NT2/D1 (cell line): ENCODE data around the gene BICRA.

Experiments
- DNase-seq: peaks from one replicate; pipeline ENCODE4 v3.0.0-alpha.2; 2011; ENCODE audit warnings: low read depth, low spot score
- H3K27me3 ChIP-seq: 2 replicates; pipeline ENCODE4 v1.6.0; 2011; ENCODE audit warnings: mild to moderate bottlenecking; ENCODE audit not compliant: insufficient read length, insufficient read depth
- H3K36me3 ChIP-seq: 2 replicates; pipeline ENCODE4 v1.6.1; 2011; ENCODE audit warnings: mild to moderate bottlenecking, low read length, mixed read lengths; ENCODE audit not compliant: insufficient read depth, insufficient read length
- H3K4me1 ChIP-seq: 2 replicates; pipeline ENCODE4 v1.5.1; 2011; ENCODE audit not compliant: insufficient read depth, insufficient read length
- H3K4me3 ChIP-seq: 2 replicates; pipeline ENCODE4 v1.5.1; 2011; ENCODE audit warnings: low read depth; ENCODE audit not compliant: insufficient read length
- H3K9ac ChIP-seq: 2 replicates; pipeline ENCODE4 v1.6.0; 2011; ENCODE audit warnings: low read depth; ENCODE audit not compliant: insufficient read length
- H3K9me3 ChIP-seq: 2 replicates; pipeline ENCODE4 v1.5.1; 2011; ENCODE audit warnings: mild to moderate bottlenecking, low read length; ENCODE audit not compliant: insufficient read depth
- SUZ12 ChIP-seq: IDR thresholded peaks from 2 replicates; pipeline ENCODE4 v1.6.1; 2011; ENCODE audit not compliant: insufficient read length, insufficient read depth; ENCODE audit errors: extremely low read depth
- YY1 ChIP-seq: IDR thresholded peaks from 2 replicates; pipeline ENCODE4 v1.6.1; 2011; ENCODE audit not compliant: insufficient read length, insufficient read depth
- ZNF274 ChIP-seq: IDR thresholded peaks from 2 replicates; pipeline ENCODE4 v1.6.1; 2011; ENCODE audit warnings: mild to moderate bottlenecking, low read depth, low read length

Gene BICRA

DNA sequence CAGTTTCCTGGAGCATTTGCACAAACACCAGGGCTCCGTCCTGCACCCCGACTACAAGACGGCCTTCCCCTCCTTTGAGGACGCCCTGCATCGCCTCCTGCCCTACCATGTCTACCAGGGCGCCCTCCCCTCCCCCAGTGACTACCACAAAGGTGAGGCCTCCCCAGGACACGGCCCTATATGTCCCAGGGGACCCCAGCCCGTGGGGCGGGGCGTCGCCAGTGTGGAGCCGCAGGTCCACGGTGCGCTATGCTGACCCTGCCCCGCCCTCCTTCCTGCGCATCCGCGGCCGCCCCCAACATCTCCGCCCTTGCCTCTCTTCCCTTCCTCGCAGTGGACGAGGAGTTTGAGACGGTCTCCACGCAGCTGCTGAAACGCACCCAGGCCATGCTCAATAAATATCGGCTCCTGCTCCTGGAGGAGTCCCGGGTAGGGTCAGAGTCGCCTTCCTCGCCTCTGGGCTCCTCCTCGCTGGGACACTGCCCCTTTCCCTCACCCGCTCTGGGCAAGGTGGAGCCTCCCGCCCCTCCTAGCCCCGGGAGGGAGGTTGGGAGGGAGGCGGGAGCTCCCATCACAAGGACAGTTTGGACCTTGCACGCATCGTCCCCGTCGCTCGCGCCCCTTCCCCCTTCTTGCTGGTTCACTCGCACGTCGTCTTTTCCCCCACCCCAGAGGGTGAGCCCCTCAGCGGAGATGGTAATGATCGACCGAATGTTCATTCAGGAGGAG is 89.9 kb downstream of the BICRA start:
- DNase-seq: no peak
- no peak overlapping the region for H3K9ac ChIP-seq
- no peak for TF ChIP-seq SUZ12
- no peak for TF ChIP-seq ZNF274
- no peak for TF ChIP-seq YY1
- H3K36me3 ChIP-seq: peaks cover 55% of the 10 kb centered on the region
- H3K9me3 ChIP-seq: no peaks in the 10 kb centered on the region
- no peak overlapping the region for H3K4me3 ChIP-seq
- H3K27me3 ChIP-seq: no peaks in the 10 kb centered on the region
- H3K4me1 ChIP-seq: peaks cover 3% of the 10 kb centered on the region

DNA sequence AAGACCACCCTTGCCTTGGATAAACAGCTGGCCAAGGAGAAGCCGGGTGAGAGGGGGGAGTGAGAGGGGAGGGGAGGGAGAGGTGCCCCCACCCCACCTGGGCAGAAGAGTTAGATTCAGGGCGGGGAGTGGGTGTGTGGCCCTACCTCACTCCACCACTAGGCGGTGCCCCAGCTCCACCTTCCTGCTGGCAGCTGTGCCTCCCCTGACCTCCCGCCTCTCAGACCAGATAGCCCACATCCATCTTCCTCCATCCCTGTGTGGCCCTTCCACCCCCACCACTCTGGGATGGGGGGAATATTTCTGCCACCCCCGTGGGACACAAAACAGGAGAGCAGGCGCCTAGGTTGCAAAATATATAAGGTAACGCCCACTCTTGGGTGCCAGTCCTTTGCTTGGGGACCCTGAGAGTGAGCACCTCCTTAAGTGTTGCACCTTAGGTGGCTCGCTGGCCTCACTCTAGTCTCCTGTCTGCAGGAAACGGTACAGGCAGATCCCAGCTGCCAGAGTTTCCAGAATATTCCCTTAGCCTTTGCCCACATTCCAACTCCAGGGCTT is 90.5 kb downstream of the BICRA start:
- no peak for TF ChIP-seq ZNF274
- no peak for TF ChIP-seq SUZ12
- TF ChIP-seq YY1: no peak
- H3K9ac ChIP-seq: no peak overlapping the region
- DNase-seq: no peak
- H3K9me3 ChIP-seq: no peaks in the 10 kb centered on the region
- peaks cover 3% of the 10 kb centered on the region for H3K4me1 ChIP-seq
- no peaks in the 10 kb centered on the region for H3K27me3 ChIP-seq
- H3K36me3 ChIP-seq: peaks cover 57% of the 10 kb centered on the region
- H3K4me3 ChIP-seq: no peak overlapping the region

DNA sequence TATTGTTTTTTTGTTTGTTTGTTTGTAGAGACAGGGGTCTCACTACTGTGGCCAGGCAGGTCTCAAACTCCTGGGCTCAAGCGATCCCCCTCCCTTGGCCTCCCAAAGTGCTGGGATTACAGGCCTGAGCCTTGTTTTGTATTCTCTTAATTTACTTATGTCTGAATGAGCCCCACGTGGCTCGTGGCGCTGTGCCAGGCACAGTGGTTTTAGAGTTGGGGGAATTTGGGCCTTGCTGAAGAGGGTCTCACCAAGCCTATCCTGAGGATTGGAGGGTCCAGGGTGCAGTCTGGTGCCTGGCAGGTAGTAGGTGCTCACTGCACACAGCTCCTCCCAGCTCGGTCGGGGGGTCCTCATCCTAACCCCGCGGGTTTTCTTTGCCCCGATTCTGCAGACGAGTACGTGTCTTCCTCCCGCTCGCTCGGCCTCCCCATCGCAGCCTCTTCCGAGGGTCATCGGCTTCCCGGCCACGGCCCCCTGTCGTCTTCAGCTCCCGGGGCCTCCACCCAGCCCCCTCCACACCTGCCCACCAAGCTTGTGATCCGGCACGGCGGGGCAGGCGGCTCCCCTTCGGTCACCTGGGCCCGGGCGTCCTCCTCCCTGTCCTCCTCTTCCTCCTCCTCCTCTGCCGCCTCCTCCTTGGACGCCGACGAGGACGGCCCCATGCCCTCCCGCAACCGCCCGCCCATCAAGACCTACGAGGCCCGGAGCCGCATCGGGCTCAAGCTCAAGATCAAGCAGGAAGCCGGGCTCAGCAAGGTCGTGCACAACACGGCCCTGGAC is 92.2 kb downstream of the BICRA start:
- no peak for DNase-seq
- Histone ChIP-seq H3K4me3 (no peak overlapping the region), H3K36me3 (peaks cover 51% of the 10 kb centered on the region), H3K4me1 (peaks cover 3% of the 10 kb centered on the region), H3K9me3 (no peaks in the 10 kb centered on the region), H3K9ac (no peak overlapping the region), H3K27me3 (no peaks in the 10 kb centered on the region)
- no peak for TF ChIP-seq YY1
- no peak for TF ChIP-seq SUZ12
- TF ChIP-seq ZNF274: no peak

DNA sequence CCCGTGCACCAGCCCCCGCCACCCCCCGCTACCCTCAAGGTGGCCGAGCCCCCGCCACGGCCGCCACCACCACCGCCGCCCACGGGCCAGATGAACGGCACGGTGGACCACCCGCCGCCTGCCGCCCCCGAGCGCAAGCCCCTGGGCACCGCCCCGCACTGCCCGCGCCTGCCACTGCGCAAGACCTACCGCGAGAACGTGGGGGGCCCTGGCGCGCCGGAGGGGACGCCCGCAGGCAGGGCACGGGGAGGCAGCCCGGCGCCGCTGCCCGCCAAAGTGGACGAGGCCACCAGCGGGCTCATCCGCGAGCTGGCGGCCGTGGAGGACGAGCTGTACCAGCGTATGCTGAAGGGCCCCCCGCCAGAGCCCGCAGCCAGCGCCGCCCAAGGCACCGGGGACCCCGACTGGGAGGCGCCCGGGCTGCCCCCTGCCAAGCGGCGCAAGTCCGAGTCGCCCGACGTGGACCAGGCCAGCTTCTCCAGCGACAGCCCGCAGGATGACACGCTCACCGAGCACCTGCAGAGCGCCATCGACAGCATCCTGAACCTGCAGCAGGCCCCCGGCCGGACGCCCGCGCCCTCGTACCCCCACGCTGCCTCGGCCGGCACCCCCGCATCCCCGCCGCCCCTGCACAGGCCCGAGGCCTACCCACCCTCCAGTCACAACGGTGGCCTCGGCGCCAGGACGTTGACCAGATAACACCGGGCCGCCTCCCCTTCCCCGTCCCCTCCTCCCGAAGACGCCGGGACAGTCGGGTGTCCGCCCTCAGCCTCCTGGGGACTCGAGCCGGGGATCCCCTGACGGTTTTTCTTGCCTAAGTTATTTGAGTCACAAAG is 93.0 kb downstream of the BICRA start:
- Histone ChIP-seq H3K36me3 (peaks cover 45% of the 10 kb centered on the region), H3K27me3 (no peaks in the 10 kb centered on the region), H3K9me3 (no peaks in the 10 kb centered on the region), H3K4me3 (no peak overlapping the region), H3K9ac (no peak overlapping the region), H3K4me1 (peaks cover 3% of the 10 kb centered on the region)
- TF ChIP-seq YY1 (no peak), ZNF274 (no peak), SUZ12 (no peak)
- no peak for DNase-seq

DNA sequence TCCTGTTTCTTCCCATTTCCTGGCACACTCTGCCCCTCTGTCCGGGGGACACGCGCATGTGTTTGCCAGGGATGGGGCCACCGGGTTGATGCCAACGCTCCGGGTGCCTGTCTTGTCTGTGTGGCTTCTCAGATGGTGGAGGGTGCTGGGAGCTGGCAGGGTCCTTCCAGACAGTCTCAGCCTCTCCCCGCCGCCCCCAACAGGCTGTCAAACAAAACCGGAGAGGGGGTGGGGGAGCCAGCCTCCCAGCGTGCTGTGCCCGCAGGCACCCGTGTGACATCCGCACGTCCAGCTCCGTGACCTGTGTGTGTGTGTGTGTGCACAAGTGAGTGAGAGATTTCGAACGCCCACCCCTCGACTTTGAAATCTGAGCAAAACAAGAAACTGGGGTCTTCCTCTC is 93.7 kb downstream of the BICRA start:
- no peak for TF ChIP-seq ZNF274
- no peak for TF ChIP-seq YY1
- no peak for TF ChIP-seq SUZ12
- Histone ChIP-seq H3K4me3 (no peak overlapping the region), H3K36me3 (peaks cover 45% of the 10 kb centered on the region), H3K27me3 (no peaks in the 10 kb centered on the region), H3K9ac (no peak overlapping the region), H3K9me3 (no peaks in the 10 kb centered on the region), H3K4me1 (peaks cover 3% of the 10 kb centered on the region)
- DNase-seq: no peak

DNA sequence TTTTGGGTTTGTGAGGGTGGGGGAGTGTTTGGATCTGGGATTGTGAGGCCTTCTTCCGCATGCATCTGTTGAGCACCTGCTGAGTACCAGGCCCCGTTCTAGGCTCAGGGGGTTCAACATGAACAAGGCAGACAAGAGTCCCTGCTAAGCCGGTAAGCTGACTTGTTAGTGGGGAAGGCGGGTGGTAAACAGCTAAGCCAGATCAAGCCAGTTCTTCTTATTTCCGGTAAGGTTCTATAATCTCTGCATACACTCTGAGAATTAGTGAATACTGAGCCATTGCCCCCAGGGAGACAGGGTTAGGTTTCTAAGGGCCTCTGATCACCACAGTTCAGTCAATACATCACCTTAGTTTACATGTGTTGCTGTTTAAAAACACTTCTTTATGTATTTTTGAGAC is 94.4 kb downstream of the BICRA start:
- no peaks in the 10 kb centered on the region for H3K9me3 ChIP-seq
- peaks cover 44% of the 10 kb centered on the region for H3K36me3 ChIP-seq
- TF ChIP-seq ZNF274 (no peak), SUZ12 (no peak), YY1 (no peak)
- H3K9ac ChIP-seq: no peak overlapping the region
- peaks cover 3% of the 10 kb centered on the region for H3K4me1 ChIP-seq
- no peak overlapping the region for H3K4me3 ChIP-seq
- no peak for DNase-seq
- H3K27me3 ChIP-seq: no peaks in the 10 kb centered on the region

DNA sequence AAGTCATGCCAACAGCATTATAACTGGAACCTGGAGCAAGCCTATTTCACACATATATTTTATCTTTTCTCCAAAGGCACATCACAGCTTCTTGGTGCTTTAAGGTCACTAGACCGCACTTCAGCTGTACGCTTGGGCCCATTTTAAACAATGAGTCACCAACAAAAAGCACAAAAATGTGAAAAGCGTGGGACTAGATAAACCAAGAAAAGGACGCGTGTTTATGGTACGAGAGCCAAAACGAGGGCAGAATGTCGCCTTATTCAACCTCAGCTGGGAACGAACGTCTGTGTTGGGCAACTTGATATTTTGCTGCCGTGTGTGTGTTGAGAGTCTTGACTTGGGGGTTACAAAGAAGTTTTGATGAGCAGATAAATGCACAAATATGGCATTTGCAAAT is 95.1 kb downstream of the BICRA start:
- H3K4me3 ChIP-seq: no peak overlapping the region
- H3K4me1 ChIP-seq: peaks cover 2% of the 10 kb centered on the region
- peaks cover 37% of the 10 kb centered on the region for H3K36me3 ChIP-seq
- no peak for DNase-seq
- H3K9me3 ChIP-seq: no peaks in the 10 kb centered on the region
- TF ChIP-seq YY1: no peak
- no peak for TF ChIP-seq ZNF274
- TF ChIP-seq SUZ12: no peak
- no peaks in the 10 kb centered on the region for H3K27me3 ChIP-seq
- no peak overlapping the region for H3K9ac ChIP-seq
